B cell (primary cell): ENCODE results near the gene AUTS2. TPM values are rescaled to one million over a fixed set of nuclear protein-coding genes. Genes with fewer than 3 reads are reported as not detected.

Source experiments
- ATAC-seq: fragments of 200-7000 bp; cut with Tn5 transposase; one replicate; pipeline ENCODE4 v1.10.0; 2021; ENCODE audit warnings: low read depth, mild to moderate bottlenecking, moderate number of reproducible peaks, moderate library complexity
- CTCF ChIA-PET: fragments of 350-600 bp; sonication (Branson Sonifier 250); formaldehyde crosslinking; loops from one replicate; lab custom pipeline; 2021; ENCODE audit warnings: antibody characterized with exemption, inconsistent platforms; lab: Charles Lee
- POLR2A ChIA-PET: fragments of 350-600 bp; sonication (Branson Sonifier 250); formaldehyde crosslinking; loops from one replicate; lab custom pipeline; 2021; ENCODE audit warnings: antibody characterized with exemption; lab: Charles Lee
- DNase-seq: peaks from one replicate; pipeline ENCODE4 v3.0.0; 2013
- H2AFZ ChIP-seq: 2 replicates; pipeline ENCODE4 v1.6.1; 2012; ENCODE audit warnings: mild to moderate bottlenecking, low read depth, low read length; ENCODE audit not compliant: insufficient read depth, poor library complexity, severe bottlenecking
- H3K27ac ChIP-seq, 2 donors: 1 replicate in 1 of 2; 2 replicates in 1 of 2; pipeline ENCODE4 v1.5.1; 2012 to 2013; ENCODE audit warnings: low read length in 2 of 2, mild to moderate bottlenecking in 2 of 2, moderate library complexity in 1 of 2
- H3K27me3 ChIP-seq, 4 experiments: fragments of 200-600 bp in 1 of 4; sonication (generic) in 1 of 4; replicated peaks in 1 of 4; 1 replicate in 2 of 4; 2 replicates in 2 of 4; pipeline versions ENCODE4 v1.6.1 to v1.7.0; 2013 to 2016; ENCODE audit warnings: low read length in 3 of 4, mild to moderate bottlenecking in 2 of 4, mixed read lengths in 1 of 4, moderate library complexity in 1 of 4; ENCODE audit not compliant: insufficient read depth in 4 of 4, control insufficient read depth in 3 of 4; ENCODE audit errors: control extremely low read depth in 1 of 4
- H3K36me3 ChIP-seq, 2 experiments: replicated peaks in 1 of 2; 1 replicate in 1 of 2; 2 replicates in 1 of 2; pipeline versions ENCODE4 v1.6.1 to v1.7.1; 2013; ENCODE audit warnings: low read length in 1 of 2; ENCODE audit not compliant: insufficient read depth in 2 of 2, control insufficient read depth in 1 of 2; ENCODE audit errors: control extremely low read depth in 1 of 2, extremely low read depth in 1 of 2
- H3K4me1 ChIP-seq, 2 donors: fragments of 200-600 bp in 1 of 2; sonication (generic) in 1 of 2; 1 replicate in 1 of 2; 2 replicates in 1 of 2; pipeline versions ENCODE4 v1.5.1 to v1.6.1; 2013 to 2017; ENCODE audit warnings: low read length in 2 of 2; ENCODE audit not compliant: control insufficient read depth in 2 of 2, insufficient read depth in 2 of 2
- H3K4me2 ChIP-seq: replicated peaks from 2 replicates; pipeline ENCODE3; 2012; ENCODE audit warnings: mild to moderate bottlenecking, low read depth, low read length; ENCODE audit not compliant: poor library complexity, severe bottlenecking
- H3K4me3 ChIP-seq, 5 experiments: fragments of 200-600 bp in 1 of 5; sonication (generic) in 1 of 5; 1 replicate in 3 of 5; 2 replicates in 2 of 5; pipeline versions ENCODE4 v1.5.1 to v1.7.0; 2011 to 2016; ENCODE audit warnings: low read length in 4 of 5, mild to moderate bottlenecking in 4 of 5, low read depth in 2 of 5, control low read depth in 1 of 5, moderate library complexity in 1 of 5; ENCODE audit not compliant: insufficient read depth in 1 of 5; ENCODE audit errors: control extremely low read depth in 1 of 5, extremely low read depth in 1 of 5
- H3K79me2 ChIP-seq: fragments of 200-600 bp; sonication (generic); one replicate; pipeline ENCODE4 v1.6.0; 2016; ENCODE audit warnings: low read length; ENCODE audit not compliant: control insufficient read depth, insufficient read depth
- H3K9ac ChIP-seq: fragments of 200-600 bp; sonication (generic); 2 replicates; pipeline ENCODE4 v1.6.1; 2017; ENCODE audit warnings: mild to moderate bottlenecking, low read length, moderate library complexity
- H3K9me3 ChIP-seq, 3 donors: one replicate each; pipeline versions ENCODE4 v1.6.1 to v1.7.1; 2013; ENCODE audit warnings: low read length in 2 of 3; ENCODE audit not compliant: control insufficient read depth in 2 of 3, insufficient read depth in 1 of 3; ENCODE audit errors: control extremely low read depth in 1 of 3
- H4K20me1 ChIP-seq: 2 replicates; pipeline ENCODE4 v1.6.0; 2012; ENCODE audit warnings: mild to moderate bottlenecking, low read length; ENCODE audit not compliant: insufficient read depth, control insufficient read depth, poor library complexity, severe bottlenecking
- H3K27ac Mint-ChIP-seq: one replicate; pipeline ENCODE4 v1.8.0; 2021; ENCODE audit warnings: mixed read lengths
- H3K27me3 Mint-ChIP-seq: one replicate; pipeline ENCODE4 v1.8.0; 2021; ENCODE audit warnings: mixed read lengths
- H3K4me1 Mint-ChIP-seq: one replicate; pipeline ENCODE4 v1.8.0; 2021; ENCODE audit warnings: mixed read lengths
- H3K4me3 Mint-ChIP-seq: one replicate; pipeline ENCODE4 v1.8.0; 2021; ENCODE audit warnings: mixed read lengths
- H3K9me3 Mint-ChIP-seq: one replicate; pipeline ENCODE4 v1.8.0; 2022; ENCODE audit warnings: mixed read lengths; ENCODE audit not compliant: insufficient read depth
- EZH2 ChIP-seq: IDR thresholded peaks from 2 replicates; pipeline ENCODE4 v1.6.1; 2012; ENCODE audit warnings: borderline replicate concordance, low read depth, mild to moderate bottlenecking, moderate library complexity, low read length; ENCODE audit not compliant: insufficient read depth, poor library complexity, severe bottlenecking
- WGBS: methylation state at CpG from one replicate; pipeline ENCODE4 v1.1.5; 2013; ENCODE audit warnings: missing lambda C conversion rate; ENCODE audit not compliant: insufficient coverage; 5-methylcytosine and 5-hydroxymethylcytosine counted together
- intact Hi-C: fragments of 100-400 bp; cut with micrococcal nuclease; formaldehyde crosslinking; loops from one replicate; pipeline ENCODE4 v1.10.0; 2022
- polyA plus RNA-seq: library from polyadenylated mRNA; depleted of rRNA; stranded (reverse); fragments of >200 nt; gene quantifications from 2 replicates; pipeline ENCODE4 v1.2.3, GENCODE V29; 2012
- total RNA-seq, 2 donors: library from RNA; stranded (reverse); fragments of 120-200 nt in 1 of 2; gene quantifications; 1 replicate in 1 of 2; 2 replicates in 1 of 2; pipeline versions ENCODE4 v1.2.3 to v1.2.4, GENCODE V29; 2013 to 2022
- TF ChIP-seq, protein P1 (sequence below): fragments of 200-600 bp; IDR thresholded peaks from one replicate; pipeline ENCODE4 v1.8.0; 2022; ENCODE audit warnings: antibody characterized with exemption, mild to moderate bottlenecking

The AUTS2 gene
- total and polyA plus RNA-seq, 2 donors (not counting 1 experiment from before 2014, with no cell fraction given): 22.3 to 35.0 TPM

DNA sequence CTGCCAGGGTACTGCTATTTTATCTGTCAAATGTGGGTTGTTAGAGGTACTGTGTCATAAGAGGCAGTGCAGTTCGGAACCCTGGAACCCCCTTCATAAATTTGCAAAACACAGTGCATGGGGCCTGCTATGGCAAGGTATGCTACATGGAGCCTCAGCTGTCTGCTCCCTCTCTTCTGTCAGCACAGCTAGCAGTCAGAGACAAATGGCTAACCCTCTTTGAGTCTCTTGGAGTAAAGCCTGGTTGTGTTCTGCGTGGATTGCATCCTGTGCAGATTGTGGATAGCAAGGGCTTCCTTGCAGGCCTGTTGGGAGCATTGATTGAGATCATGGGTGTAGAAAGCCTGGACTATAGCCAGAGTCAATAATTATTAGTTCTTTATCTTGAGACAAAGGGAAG, 397.8 kb downstream of the AUTS2 start:
- peaks cover 6% of the 10 kb centered on the region for H4K20me1 ChIP-seq
- no CpG with 5 or more reads among the region's 2 CpGs for WGBS
- peaks cover 0 to 10% of the 10 kb centered on the region in 2 donors for H3K4me1 ChIP-seq
- intact Hi-C loops: no loop called here
- H3K4me2 ChIP-seq: no peak overlapping the region
- H3K36me3 ChIP-seq: no peaks in the 10 kb centered on the region
- Mint-ChIP-seq H3K27ac (no peak overlapping the region), H3K4me3 (no peak overlapping the region), H3K4me1 (peaks cover 30% of the 10 kb centered on the region), H3K27me3 (no peaks in the 10 kb centered on the region), H3K9me3 (no peaks in the 10 kb centered on the region)
- ChIA-PET CTCF (interaction anchor here (0.5 to 1.0 kb wide), 2 partner anchors 9 to 704 kb away, joined by 3 read pairs; no protein-coding TSS in a partner anchor), POLR2A (no interaction called here)
- H3K27ac ChIP-seq: no peak overlapping the region
- H3K9ac ChIP-seq: no peak overlapping the region
- no peaks in the 10 kb centered on the region for H3K9me3 ChIP-seq
- no peak overlapping the region for H2AFZ ChIP-seq
- no peaks in the 10 kb centered on the region for H3K27me3 ChIP-seq
- ATAC-seq (no peak), DNase-seq (no peak)
- TF ChIP-seq EZH2: no peak
- TF ChIP-seq, protein P1, sequence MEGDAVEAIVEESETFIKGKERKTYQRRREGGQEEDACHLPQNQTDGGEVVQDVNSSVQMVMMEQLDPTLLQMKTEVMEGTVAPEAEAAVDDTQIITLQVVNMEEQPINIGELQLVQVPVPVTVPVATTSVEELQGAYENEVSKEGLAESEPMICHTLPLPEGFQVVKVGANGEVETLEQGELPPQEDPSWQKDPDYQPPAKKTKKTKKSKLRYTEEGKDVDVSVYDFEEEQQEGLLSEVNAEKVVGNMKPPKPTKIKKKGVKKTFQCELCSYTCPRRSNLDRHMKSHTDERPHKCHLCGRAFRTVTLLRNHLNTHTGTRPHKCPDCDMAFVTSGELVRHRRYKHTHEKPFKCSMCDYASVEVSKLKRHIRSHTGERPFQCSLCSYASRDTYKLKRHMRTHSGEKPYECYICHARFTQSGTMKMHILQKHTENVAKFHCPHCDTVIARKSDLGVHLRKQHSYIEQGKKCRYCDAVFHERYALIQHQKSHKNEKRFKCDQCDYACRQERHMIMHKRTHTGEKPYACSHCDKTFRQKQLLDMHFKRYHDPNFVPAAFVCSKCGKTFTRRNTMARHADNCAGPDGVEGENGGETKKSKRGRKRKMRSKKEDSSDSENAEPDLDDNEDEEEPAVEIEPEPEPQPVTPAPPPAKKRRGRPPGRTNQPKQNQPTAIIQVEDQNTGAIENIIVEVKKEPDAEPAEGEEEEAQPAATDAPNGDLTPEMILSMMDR: no peak
- H3K79me2 ChIP-seq: peaks cover 16% of the 10 kb centered on the region
- H3K4me3 ChIP-seq: no peak overlapping the region

DNA sequence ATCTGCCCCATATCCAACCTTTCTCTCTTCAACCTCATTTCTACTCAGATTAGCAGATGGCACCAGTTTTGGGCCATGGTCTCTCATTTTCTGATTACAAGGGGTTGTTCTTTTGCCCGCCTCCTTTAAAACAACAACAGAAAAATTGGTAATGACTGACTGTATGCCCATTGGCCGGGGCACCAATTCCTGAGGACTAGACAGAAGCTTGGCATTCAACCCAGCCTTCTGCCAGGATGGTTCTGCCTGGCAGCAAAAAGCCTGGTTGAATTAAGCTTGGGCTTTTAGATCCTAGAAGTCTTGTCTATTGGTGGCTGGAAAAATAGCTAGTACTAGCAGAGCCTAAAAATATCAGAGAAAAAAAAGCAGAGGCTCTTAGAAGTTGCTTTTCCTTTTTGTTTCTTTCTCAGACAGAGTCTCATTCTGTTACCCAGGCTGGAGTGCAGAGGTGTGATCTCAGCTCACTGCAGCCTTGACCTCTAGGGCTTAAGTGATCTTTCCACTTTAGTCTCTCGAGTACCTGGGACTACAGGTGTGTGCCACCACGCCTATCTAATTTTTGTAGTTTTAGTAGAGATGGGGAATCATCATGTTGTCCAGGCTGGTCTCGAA, 402.6 kb downstream of the AUTS2 start:
- WGBS: 96% methylated on average over 5 of the region's 5 CpGs
- Histone ChIP-seq H3K4me2 (no peak overlapping the region), H2AFZ (no peak overlapping the region), H3K27me3 (no peaks in the 10 kb centered on the region), H4K20me1 (peaks cover 7% of the 10 kb centered on the region), H3K36me3 (no peaks in the 10 kb centered on the region), H3K9me3 (no peaks in the 10 kb centered on the region), H3K4me3 (no peak overlapping the region), H3K27ac (no peak overlapping the region), H3K4me1 (peaks cover 11 to 16% of the 10 kb centered on the region in 2 donors), H3K79me2 (peaks cover 4% of the 10 kb centered on the region), H3K9ac (no peak overlapping the region)
- ChIA-PET CTCF (no interaction called here), POLR2A (no interaction called here)
- H3K4me3 Mint-ChIP-seq: no peak overlapping the region
- H3K27ac Mint-ChIP-seq: no peak overlapping the region
- intact Hi-C loops: no loop called here
- ATAC-seq (no peak), DNase-seq (no peak)
- peaks cover 32% of the 10 kb centered on the region for H3K4me1 Mint-ChIP-seq
- no peak for TF ChIP-seq EZH2
- TF ChIP-seq, protein P1: no peak
- no peaks in the 10 kb centered on the region for H3K27me3 Mint-ChIP-seq
- no peaks in the 10 kb centered on the region for H3K9me3 Mint-ChIP-seq
